Nephron (organoid): ENCODE results near the gene CDH24.
"Not testable (repeated sequence)": the region's sequence is repeated elsewhere in the genome, so short reads cannot be mapped to it uniquely, and the experiment has no call there.

Source experiments
- H3K27ac Mint-ChIP-seq, 3 experiments: 2 replicates each; pipeline ENCODE4 v1.8.0; 2020; ENCODE audit warnings: mixed read lengths in 3 of 3, mild to moderate bottlenecking in 2 of 3, moderate library complexity in 1 of 3
- H3K27me3 Mint-ChIP-seq: 2 replicates; pipeline ENCODE4 v1.8.0; 2021; ENCODE audit warnings: low read depth, mild to moderate bottlenecking, moderate library complexity, mixed read lengths
- H3K36me3 Mint-ChIP-seq: 2 replicates; pipeline ENCODE4 v1.8.0; 2020; ENCODE audit warnings: low read depth, mixed read lengths
- H3K4me1 Mint-ChIP-seq: 2 replicates; pipeline ENCODE4 v1.8.0; 2020; ENCODE audit warnings: mixed read lengths
- H3K4me3 Mint-ChIP-seq, 3 experiments: 2 replicates each; pipeline ENCODE4 v1.8.0; 2020; ENCODE audit warnings: mild to moderate bottlenecking in 3 of 3, mixed read lengths in 3 of 3, moderate library complexity in 2 of 3
- H3K9me3 Mint-ChIP-seq: 2 replicates; pipeline ENCODE4 v1.8.0; 2020; ENCODE audit warnings: mixed read lengths
- TF ChIP-seq, protein P1 (sequence below), 3 experiments: fragments of 200-600 bp; sonication (generic); IDR thresholded peaks; one replicate each; pipeline ENCODE4 v1.5.0; 2021; ENCODE audit warnings: antibody characterized with exemption in 3 of 3; ENCODE audit not compliant: unreplicated experiment in 3 of 3

CDH24 gene

DNA sequence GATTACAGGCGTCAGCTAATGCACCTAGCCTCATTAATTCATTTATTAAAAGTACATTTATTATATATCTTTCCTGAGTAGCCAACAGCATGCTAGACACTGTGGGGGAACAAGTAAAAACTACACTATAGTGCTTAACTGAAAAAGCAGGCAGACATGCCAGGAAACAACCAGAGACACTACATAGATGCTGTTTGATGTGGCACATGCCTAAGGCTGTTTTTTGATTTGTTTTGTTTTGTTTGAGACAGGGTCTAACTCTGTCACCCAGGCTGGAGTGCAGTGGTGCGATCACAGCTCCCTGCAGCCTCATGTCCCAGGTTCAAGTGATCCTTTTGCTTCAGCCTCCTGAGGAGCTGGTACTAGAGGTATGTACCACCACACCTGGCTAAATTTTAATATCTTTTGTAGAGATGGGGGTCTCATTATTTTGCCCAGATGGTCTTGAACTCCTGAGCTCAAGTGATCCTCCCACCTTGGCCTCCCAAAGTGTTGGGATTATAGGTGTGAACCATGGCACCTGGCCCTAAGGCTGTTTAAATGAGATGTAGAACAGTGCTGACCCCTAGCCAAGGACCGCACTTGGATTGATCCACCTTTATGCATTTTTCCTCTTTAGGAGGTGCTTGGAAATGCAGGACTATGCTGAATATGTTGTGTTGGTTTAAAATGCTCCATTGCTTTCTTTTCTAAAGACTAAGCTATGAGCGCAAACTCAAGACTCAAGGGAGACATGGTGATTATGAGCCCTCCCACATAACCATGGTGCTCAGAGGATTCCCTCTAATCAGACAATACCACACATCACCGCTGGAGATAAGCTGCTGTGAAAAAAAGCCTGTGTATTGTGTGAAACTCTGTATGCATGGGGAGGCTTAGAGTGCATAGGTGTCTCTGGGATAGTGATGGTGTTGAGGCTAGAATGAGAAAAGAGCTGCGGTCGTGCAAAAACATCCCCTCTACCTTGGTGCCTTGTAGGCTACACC, 36.9 kb downstream of the CDH24 start:
- TF ChIP-seq, protein P1, sequence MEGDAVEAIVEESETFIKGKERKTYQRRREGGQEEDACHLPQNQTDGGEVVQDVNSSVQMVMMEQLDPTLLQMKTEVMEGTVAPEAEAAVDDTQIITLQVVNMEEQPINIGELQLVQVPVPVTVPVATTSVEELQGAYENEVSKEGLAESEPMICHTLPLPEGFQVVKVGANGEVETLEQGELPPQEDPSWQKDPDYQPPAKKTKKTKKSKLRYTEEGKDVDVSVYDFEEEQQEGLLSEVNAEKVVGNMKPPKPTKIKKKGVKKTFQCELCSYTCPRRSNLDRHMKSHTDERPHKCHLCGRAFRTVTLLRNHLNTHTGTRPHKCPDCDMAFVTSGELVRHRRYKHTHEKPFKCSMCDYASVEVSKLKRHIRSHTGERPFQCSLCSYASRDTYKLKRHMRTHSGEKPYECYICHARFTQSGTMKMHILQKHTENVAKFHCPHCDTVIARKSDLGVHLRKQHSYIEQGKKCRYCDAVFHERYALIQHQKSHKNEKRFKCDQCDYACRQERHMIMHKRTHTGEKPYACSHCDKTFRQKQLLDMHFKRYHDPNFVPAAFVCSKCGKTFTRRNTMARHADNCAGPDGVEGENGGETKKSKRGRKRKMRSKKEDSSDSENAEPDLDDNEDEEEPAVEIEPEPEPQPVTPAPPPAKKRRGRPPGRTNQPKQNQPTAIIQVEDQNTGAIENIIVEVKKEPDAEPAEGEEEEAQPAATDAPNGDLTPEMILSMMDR (IDR thresholded peaks at IDR 0.05; ENCODE audit: unreplicated experiment in 3 of 3): no peak
- peaks cover 8% of the 10 kb centered on the region for H3K36me3 Mint-ChIP-seq
- H3K9me3 Mint-ChIP-seq: no peaks in the 10 kb centered on the region
- H3K4me3 Mint-ChIP-seq: no peak overlapping the region
- H3K27ac Mint-ChIP-seq: peak overlapping the region; percentile 6 to 38 (median 25)
- H3K4me1 Mint-ChIP-seq: peaks cover 50% of the 10 kb centered on the region
- no peaks in the 10 kb centered on the region for H3K27me3 Mint-ChIP-seq

DNA sequence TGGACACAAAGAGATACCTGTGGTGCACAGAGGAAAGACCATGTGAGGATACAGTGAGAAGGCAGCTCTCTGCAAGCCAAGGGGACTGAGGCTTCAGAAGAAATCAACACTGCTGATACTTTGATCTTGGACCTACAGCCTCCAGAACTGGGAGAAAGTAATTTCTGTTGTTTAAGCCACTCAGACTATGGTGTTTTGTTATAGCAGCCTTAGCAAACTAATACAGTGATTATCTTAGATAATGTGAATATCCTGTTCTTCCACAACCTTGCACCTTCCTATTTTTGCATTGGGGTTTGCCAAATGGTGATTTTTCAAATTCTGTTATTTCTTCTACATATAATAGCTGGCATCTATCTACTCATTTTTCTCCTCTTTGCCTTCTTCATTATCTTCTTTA, 39.2 kb downstream of the CDH24 start:
- Mint-ChIP-seq H3K27ac (no peak overlapping the region), H3K9me3 (no peaks in the 10 kb centered on the region), H3K27me3 (no peaks in the 10 kb centered on the region), H3K36me3 (no peaks in the 10 kb centered on the region), H3K4me3 (no peak overlapping the region), H3K4me1 (peaks cover 30% of the 10 kb centered on the region)
- TF ChIP-seq, protein P1 (IDR thresholded peaks at IDR 0.05; ENCODE audit: unreplicated experiment in 3 of 3): no peak

- no peak overlapping the region for H3K27ac Mint-ChIP-seq
- H3K4me1 Mint-ChIP-seq: peaks cover 20% of the 10 kb centered on the region
- TF ChIP-seq, protein P1 (IDR thresholded peaks at IDR 0.05; ENCODE audit: unreplicated experiment in 3 of 3): no peak
- H3K9me3 Mint-ChIP-seq: no peaks in the 10 kb centered on the region
- H3K36me3 Mint-ChIP-seq: no peaks in the 10 kb centered on the region
- no peaks in the 10 kb centered on the region for H3K27me3 Mint-ChIP-seq
- no peak overlapping the region for H3K4me3 Mint-ChIP-seq
Observed at GRCh38 chr14:23017091-23017490, 40.2 kb downstream of the CDH24 start.

- TF ChIP-seq, protein P1 (IDR thresholded peaks at IDR 0.05; ENCODE audit: unreplicated experiment in 3 of 3): no peak
- Mint-ChIP-seq H3K4me3 (no peak overlapping the region), H3K9me3 (no peaks in the 10 kb centered on the region), H3K4me1 (peaks cover 11% of the 10 kb centered on the region), H3K27me3 (no peaks in the 10 kb centered on the region), H3K36me3 (no peaks in the 10 kb centered on the region), H3K27ac (peak overlapping the region; percentile 6 to 57 (median 21))
Observed at GRCh38 chr14:23015618-23016017, 41.7 kb downstream of the CDH24 start.

DNA sequence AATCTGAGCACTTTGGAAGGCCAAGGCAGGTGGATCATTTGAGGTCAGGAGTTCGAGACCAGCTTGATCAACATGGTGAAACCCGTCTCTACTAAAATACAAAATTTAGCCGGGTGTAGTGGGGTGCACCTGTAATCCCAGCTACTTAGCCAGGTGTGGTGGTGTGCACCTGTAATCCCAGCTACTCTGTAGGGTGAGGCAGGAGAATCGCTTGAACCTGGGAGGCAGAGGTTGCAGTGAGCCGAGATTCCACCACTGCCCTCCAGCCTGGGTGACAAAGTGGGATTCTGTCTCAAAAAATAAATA, 43.6 kb downstream of the CDH24 start:
- H3K27ac Mint-ChIP-seq, H3K9me3 Mint-ChIP-seq, H3K27me3 Mint-ChIP-seq, H3K36me3 Mint-ChIP-seq, H3K4me3 Mint-ChIP-seq: not testable (repeated sequence)
- H3K4me1 Mint-ChIP-seq: peaks cover 27% of the 10 kb centered on the region

DNA sequence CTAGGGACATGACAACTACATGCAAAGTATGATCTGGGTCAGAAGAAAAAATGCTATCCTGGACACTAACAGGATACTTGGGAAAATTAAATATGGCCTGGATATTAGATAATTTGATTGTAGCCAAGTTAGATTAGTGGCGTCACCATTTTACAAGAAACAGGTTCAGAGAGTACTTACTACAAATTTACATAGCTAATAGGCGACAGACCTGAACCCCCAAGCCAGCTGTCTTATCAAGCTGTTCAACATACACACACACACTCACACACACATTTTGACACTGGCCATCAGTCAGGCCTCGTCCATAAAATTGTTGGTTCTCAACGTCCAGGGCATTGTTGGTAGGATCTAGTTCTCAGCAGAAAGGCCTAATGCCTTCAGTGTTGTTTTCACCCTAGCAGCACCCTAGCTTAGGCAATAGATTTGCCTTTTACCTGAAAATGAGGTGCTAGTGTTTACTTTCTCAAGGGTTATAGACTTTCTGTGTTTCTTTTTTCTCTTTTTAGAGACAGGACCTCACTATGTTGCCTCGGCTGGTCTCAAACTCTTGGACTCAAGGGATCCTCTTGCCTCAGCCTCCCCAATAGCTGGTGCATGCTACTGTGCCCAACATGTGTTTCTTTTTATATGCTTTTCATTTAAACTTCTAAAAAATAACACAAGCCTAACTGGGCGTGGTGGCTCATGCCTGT, 44.1 kb downstream of the CDH24 start:
- TF ChIP-seq, protein P1 (IDR thresholded peaks at IDR 0.05; ENCODE audit: unreplicated experiment in 3 of 3): no peak
- Mint-ChIP-seq H3K36me3 (no peaks in the 10 kb centered on the region), H3K27ac (peak overlapping the region; percentile 2 to 12 (median 12)), H3K4me1 (peaks cover 32% of the 10 kb centered on the region), H3K4me3 (peak overlapping the region in 1 of 3 experiments; percentile 9), H3K27me3 (no peaks in the 10 kb centered on the region), H3K9me3 (no peaks in the 10 kb centered on the region)
